D721Med (cell line): Measurements from ENCODE around the gene FILIP1.

ENCODE experiments used
- DNase-seq: peaks from one replicate; pipeline ENCODE4 v3.0.0; 2011; ENCODE audit warnings: low spot score; ENCODE audit not compliant: insufficient read length
- FAIRE-seq: peaks from 2 replicates; lab custom pipeline; 2011; peaks lifted over from hg19 to GRCh38; lab: Jason Lieb, UNC
- TF ChIP-seq, protein P1 (sequence below): IDR thresholded peaks from 2 replicates; pipeline ENCODE4 v1.5.1; 2012; ENCODE audit warnings: mild to moderate bottlenecking, control low read depth; ENCODE audit not compliant: insufficient read depth; ENCODE audit errors: missing control alignments

FILIP1 gene

GRCh38 chr6:75290136-75290945 is 203.3 kb downstream of the FILIP1 start:
- peak; percentile 70 for FAIRE-seq
- TF ChIP-seq, protein P1, sequence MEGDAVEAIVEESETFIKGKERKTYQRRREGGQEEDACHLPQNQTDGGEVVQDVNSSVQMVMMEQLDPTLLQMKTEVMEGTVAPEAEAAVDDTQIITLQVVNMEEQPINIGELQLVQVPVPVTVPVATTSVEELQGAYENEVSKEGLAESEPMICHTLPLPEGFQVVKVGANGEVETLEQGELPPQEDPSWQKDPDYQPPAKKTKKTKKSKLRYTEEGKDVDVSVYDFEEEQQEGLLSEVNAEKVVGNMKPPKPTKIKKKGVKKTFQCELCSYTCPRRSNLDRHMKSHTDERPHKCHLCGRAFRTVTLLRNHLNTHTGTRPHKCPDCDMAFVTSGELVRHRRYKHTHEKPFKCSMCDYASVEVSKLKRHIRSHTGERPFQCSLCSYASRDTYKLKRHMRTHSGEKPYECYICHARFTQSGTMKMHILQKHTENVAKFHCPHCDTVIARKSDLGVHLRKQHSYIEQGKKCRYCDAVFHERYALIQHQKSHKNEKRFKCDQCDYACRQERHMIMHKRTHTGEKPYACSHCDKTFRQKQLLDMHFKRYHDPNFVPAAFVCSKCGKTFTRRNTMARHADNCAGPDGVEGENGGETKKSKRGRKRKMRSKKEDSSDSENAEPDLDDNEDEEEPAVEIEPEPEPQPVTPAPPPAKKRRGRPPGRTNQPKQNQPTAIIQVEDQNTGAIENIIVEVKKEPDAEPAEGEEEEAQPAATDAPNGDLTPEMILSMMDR, result no peak
- DNase-seq, result no peak

DNA sequence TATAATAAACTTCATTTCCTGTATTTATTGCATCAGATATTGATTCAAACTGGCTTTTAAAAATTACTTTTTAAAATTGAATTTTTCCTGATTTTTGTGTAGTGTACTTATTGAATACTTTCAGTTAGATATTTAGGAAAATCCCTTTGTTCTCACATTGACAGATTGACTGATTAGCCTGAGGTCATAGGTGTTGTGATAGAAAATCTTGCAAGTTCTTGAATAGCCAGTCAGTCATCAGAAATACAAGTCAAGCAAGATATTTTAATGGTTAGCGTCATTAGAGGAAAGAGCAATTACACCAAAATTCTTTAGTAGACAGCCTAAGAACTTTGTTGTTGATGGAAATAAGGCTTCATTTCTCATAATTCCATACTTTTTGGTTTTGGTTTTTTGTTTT is 205.6 kb downstream of the FILIP1 start:
- TF ChIP-seq, protein P1, result no peak
- FAIRE-seq (no peak), DNase-seq (no peak)

DNA sequence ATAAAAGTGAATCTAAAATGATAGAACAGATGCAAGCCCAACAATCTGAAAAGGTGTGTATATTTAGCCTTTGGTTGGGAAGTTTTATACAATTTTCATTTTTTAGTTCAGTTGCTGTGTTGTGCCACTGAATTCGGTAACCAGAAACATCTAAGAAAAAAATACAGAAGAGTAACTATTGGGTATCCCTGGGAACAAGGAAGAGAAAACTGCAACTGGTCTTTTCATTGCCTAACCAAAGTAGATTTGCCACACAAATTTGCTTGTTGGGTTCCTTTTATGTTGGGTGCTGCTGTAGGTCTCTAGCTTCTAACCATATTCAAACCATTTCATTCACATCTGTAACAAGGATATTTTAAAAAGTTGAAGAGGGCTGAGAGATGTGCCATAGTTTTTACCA is 206.2 kb downstream of the FILIP1 start:
- FAIRE-seq, result no peak
- TF ChIP-seq, protein P1, result no peak
- no peak for DNase-seq

GRCh38 chr6:75286955-75287354 is 206.6 kb downstream of the FILIP1 start:
- DNase-seq (no peak), FAIRE-seq (no peak)
- TF ChIP-seq, protein P1, result no peak

GRCh38 chr6:75285283-75285639 is 208.3 kb downstream of the FILIP1 start:
- no peak for DNase-seq
- TF ChIP-seq, protein P1, result no peak
- no peak for FAIRE-seq

DNA sequence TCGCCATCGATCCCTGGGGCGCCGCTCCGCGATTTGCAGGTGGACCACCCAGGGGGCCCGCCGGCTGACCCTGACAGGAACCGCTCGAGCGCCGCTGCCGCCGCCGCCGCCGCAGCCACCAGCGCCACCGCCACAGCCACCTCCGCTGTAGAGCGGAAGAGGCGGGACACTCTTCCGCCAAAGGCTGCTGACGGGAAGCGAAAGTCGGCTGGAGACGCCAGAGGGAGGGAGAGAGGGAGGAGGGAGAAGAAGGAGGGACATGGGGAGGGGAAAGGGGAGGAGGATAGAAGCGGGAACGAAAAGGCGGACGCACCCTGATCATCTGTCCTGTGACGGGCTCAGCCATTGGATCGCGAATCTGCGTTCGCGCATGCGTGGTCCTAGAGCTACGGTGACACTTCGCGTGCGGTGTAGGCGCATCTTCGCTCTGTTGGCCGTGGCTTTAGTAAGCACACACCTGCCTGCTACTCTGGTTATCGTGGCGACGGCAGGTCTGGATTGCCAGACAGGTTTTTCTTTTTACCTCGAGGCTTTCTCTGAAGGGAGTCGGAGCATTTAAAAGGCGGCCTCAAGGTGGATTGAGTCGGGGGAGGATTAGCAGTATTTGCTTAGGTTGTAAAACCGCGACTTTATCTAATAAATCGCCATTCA is 208.8 kb downstream of the FILIP1 start, which contains the start of gene TMEM30A:
TMEM30A (minus strand) TSS at position 161 of the 651 bp plus-strand sequence; CDS start at position 7, 154 bp downstream.
- TF ChIP-seq, protein P1, result no peak
- FAIRE-seq, result peak; percentile 96
- peak; percentile 58 for DNase-seq
